Measurements from ENCODE around the gene TMX2. TPM values are rescaled to one million over a fixed set of nuclear protein-coding genes. Genes with fewer than 3 reads are reported as not detected.

The TMX2 gene
- total and polyA plus RNA-seq, 9 of the 15 experiments (the other 6 are each of a cell fraction or from before 2014, with no cell fraction given) = 176 to 433 (median 227) TPM

GRCh38 chr11:57667736-57668433 lies 44.5 kb upstream of the TMX2 start, which contains the start of gene ZDHHC5 (continued):
- TF ChIP-seq, protein P1, sequence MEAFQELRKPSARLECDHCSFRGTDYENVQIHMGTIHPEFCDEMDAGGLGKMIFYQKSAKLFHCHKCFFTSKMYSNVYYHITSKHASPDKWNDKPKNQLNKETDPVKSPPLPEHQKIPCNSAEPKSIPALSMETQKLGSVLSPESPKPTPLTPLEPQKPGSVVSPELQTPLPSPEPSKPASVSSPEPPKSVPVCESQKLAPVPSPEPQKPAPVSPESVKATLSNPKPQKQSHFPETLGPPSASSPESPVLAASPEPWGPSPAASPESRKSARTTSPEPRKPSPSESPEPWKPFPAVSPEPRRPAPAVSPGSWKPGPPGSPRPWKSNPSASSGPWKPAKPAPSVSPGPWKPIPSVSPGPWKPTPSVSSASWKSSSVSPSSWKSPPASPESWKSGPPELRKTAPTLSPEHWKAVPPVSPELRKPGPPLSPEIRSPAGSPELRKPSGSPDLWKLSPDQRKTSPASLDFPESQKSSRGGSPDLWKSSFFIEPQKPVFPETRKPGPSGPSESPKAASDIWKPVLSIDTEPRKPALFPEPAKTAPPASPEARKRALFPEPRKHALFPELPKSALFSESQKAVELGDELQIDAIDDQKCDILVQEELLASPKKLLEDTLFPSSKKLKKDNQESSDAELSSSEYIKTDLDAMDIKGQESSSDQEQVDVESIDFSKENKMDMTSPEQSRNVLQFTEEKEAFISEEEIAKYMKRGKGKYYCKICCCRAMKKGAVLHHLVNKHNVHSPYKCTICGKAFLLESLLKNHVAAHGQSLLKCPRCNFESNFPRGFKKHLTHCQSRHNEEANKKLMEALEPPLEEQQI (IDR thresholded peaks at IDR 0.05) = no peak
- no peak for TF ChIP-seq CEBPG (CRISPR knock-in tag; IDR thresholded peaks at IDR 0.05)
- TF ChIP-seq CEBPG (tag; conservative IDR thresholded peaks at IDR 0.05 in 1 of 2, IDR thresholded peaks at IDR 0.05 in 1 of 2) = no peak
- TF ChIP-seq PTBP1 (IDR thresholded peaks at IDR 0.05; ENCODE audit: low read depth, low read length) = no peak
- TF ChIP-seq POLR2AphosphoS2 (IDR thresholded peaks at IDR 0.05; ENCODE audit: low read length) = no peak
- no peak for TF ChIP-seq HDGF (IDR thresholded peaks at IDR 0.05)
- no peak for TF ChIP-seq ZKSCAN8 (CRISPR knock-in tag; IDR thresholded peaks at IDR 0.05)
- TF ChIP-seq ZNF561 (CRISPR knock-in tag; conservative IDR thresholded peaks at IDR 0.05) = 0 out of 2 replicates have a peak, but pooled peaks have one; percentile 22
- no peak for TF ChIP-seq GTF2A2 (tag; IDR thresholded peaks at IDR 0.05)
- TF ChIP-seq, protein P2, sequence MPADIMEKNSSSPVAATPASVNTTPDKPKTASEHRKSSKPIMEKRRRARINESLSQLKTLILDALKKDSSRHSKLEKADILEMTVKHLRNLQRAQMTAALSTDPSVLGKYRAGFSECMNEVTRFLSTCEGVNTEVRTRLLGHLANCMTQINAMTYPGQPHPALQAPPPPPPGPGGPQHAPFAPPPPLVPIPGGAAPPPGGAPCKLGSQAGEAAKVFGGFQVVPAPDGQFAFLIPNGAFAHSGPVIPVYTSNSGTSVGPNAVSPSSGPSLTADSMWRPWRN (IDR thresholded peaks at IDR 0.05; ENCODE audit: low read depth) = no peak
- TF ChIP-seq ZNF76 (CRISPR knock-in tag; IDR thresholded peaks at IDR 0.05; ENCODE audit: borderline replicate concordance) = 0 out of 2 replicates have a peak, but pooled peaks have one; percentile 22
- TF ChIP-seq ZNF699 (CRISPR knock-in tag; IDR thresholded peaks at IDR 0.05; ENCODE audit: insufficient replicate concordance) = no peak
- TF ChIP-seq, protein P3, sequence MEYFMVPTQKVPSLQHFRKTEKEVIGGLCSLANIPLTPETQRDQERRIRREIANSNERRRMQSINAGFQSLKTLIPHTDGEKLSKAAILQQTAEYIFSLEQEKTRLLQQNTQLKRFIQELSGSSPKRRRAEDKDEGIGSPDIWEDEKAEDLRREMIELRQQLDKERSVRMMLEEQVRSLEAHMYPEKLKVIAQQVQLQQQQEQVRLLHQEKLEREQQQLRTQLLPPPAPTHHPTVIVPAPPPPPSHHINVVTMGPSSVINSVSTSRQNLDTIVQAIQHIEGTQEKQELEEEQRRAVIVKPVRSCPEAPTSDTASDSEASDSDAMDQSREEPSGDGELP (CRISPR knock-in tag; IDR thresholded peaks at IDR 0.05; ENCODE audit: borderline replicate concordance) = peak; percentile 61; the same call in 1 of the 2 replicates
- no peak for TF ChIP-seq TAF15 (IDR thresholded peaks at IDR 0.05; ENCODE audit: low read depth, low read length)
- no peak for TF ChIP-seq ZNF780A (CRISPR knock-in tag; IDR thresholded peaks at IDR 0.05)
- TF ChIP-seq ZFP30 (CRISPR knock-in tag; IDR thresholded peaks at IDR 0.05; ENCODE audit: borderline replicate concordance) = no peak
- no peak for TF ChIP-seq POLR3G (IDR thresholded peaks at IDR 0.05; ENCODE audit: extremely low read depth, insufficient read length, insufficient replicate concordance)
- TF ChIP-seq, protein P4, sequence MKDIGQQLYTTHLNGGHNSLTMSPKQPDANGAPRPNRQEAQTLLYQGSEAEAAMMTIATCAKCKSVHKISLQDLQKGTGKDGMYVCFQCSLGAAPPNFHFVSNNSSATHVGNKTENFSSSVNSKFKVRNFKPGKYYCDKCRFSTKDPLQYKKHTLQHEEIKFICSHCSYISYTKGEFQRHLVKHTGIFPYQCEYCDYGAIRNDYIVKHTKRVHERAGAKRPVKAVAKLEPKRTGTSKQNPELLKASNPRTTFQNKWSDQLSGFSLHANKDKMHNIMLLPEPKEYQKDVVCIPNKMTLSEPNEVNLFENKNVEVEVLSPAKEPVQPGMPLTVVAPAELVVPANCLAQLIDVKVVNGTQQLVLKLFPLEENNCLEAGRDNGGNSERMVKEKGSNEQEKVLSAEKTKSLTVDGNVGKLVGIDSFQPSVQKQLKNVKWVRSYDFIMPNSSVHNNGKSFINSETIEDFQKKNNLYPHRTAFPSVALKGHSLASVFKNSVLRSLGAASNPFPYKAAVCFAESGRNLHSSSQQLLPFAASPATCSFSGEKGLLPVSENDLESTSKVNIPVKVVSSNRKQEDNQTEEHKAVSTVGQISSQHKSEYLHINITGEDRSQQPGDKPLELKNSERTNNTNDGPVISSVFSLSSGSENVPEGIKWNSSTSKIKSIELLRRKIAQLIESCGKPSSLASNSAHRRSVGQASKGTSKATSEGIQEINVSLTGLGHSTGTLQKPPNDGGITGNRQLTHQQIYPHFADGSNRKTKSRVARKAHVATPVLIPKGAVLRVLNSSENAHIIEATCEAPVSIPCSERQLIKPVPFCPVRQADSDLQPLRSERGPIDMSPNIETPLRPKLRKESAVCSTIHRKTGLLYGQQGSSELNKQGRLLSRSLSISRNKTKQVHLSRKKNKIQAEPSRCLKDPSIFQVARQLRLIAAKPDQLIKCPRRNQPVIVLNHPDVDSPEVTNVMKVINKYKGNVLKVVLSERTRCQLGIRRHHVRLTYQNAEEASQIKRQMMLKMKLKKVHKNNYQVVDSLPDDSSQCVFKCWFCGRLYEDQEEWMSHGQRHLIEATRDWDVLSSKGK (CRISPR knock-in tag; IDR thresholded peaks at IDR 0.05) = no peak
- no peak for TF ChIP-seq RBM15 (IDR thresholded peaks at IDR 0.05; ENCODE audit: insufficient read depth, low read length)
- TF ChIP-seq POLR2AphosphoS5 (IDR thresholded peaks at IDR 0.05; ENCODE audit: control insufficient read depth, insufficient read depth, low read depth, low read length) = peak; percentile 73; the same call in 1 of the 2 replicates
- TF ChIP-seq HDAC1 (IDR thresholded peaks at IDR 0.05) = peak in 1 of 2 experiments; percentile 71; a peak in 1 of 4 replicates
